HepG2 (cell line): ENCODE results near the gene PTCD1. TPM values are rescaled to one million over a fixed set of nuclear protein-coding genes. Genes with fewer than 3 reads are reported as not detected.

ENCODE experiments used
- ATAC-seq: fragments of 200-7000 bp; cut with Tn5 transposase; 3 replicates; pipeline ENCODE4 v1.9.1; 2020; ENCODE audit warnings: mild to moderate bottlenecking, moderate library complexity
- Bru-seq: library from RNA; stranded (reverse); fragments of 400-500 nt; gene quantifications from one replicate; lab custom pipeline; 2021; lab: Mats Ljungman, UMichigan
- BruChase-seq, 2 experiments: library from RNA; stranded (reverse); fragments of 400-500 nt; gene quantifications; one replicate each; lab custom pipeline; 2021; lab: Mats Ljungman, UMichigan
- BruUV-seq: library from RNA; stranded (reverse); fragments of 400-500 nt; replicated peaks from 2 replicates; lab custom pipeline; 2021; lab: Mats Ljungman, UMichigan
- CTCF ChIA-PET: fragments of 300-600 bp; formaldehyde crosslinking; extraction: SDS; loops from one replicate; lab custom pipeline; 2021; ENCODE audit warnings: low total read pairs, inconsistent platforms, low intra/inter-chr PET ratio; lab: Yijun Ruan, JAX
- POLR2A ChIA-PET: fragments of 350-600 bp; sonication (Branson Sonifier 250); formaldehyde crosslinking; loops from one replicate; lab custom pipeline; 2020; ENCODE audit warnings: antibody characterized with exemption, inconsistent platforms; lab: Yijun Ruan, JAX
- DNase-seq: peaks from one replicate; pipeline ENCODE4 v3.0.0-alpha.2; 2015; ENCODE audit warnings: low spot score
- FAIRE-seq: peaks from 3 replicates; lab custom pipeline; 2011; peaks lifted over from hg19 to GRCh38; lab: Jason Lieb, UNC
- H2AFZ ChIP-seq: one replicate; pipeline ENCODE4 v1.6.1; 2011; ENCODE audit warnings: low read length, inconsistent platforms
- H3K27ac ChIP-seq: fragments of 300-600 bp; 3 replicates; pipeline ENCODE4 v1.8.0; 2011; ENCODE audit warnings: mixed run types, mild to moderate bottlenecking, mixed read lengths, low read length, inconsistent platforms; ENCODE audit not compliant: insufficient read depth; ENCODE audit errors: extremely low read length
- H3K27me3 ChIP-seq, 2 experiments: fragments of 200-600 bp in 1 of 2; 2 replicates in 1 of 2; 3 replicates in 1 of 2; pipeline versions ENCODE4 v1.6.0 to v1.8.0; 2011; ENCODE audit warnings: low read length in 2 of 2, mild to moderate bottlenecking in 2 of 2, moderate library complexity in 2 of 2, inconsistent platforms in 1 of 2; ENCODE audit not compliant: insufficient read depth in 2 of 2, control insufficient read depth in 1 of 2
- H3K36me3 ChIP-seq, 2 experiments: fragments of 200-600 bp in 1 of 2; replicated peaks in 1 of 2; 2 replicates in 1 of 2; 3 replicates in 1 of 2; pipeline versions ENCODE4 v1.5.1 to v1.8.0; 2011; ENCODE audit warnings: low read length in 2 of 2, inconsistent platforms in 1 of 2; ENCODE audit not compliant: insufficient read depth in 2 of 2, control insufficient read depth in 1 of 2
- H3K4me1 ChIP-seq: 2 replicates; pipeline ENCODE4 v1.5.1; 2012; ENCODE audit warnings: low read length, inconsistent platforms; ENCODE audit not compliant: insufficient read depth
- H3K4me2 ChIP-seq: 2 replicates; pipeline ENCODE4 v1.6.0; 2011; ENCODE audit warnings: low read depth, low read length, inconsistent platforms
- H3K4me3 ChIP-seq, 3 experiments: fragments of 200-600 bp in 1 of 3; sonication (generic), shearing (Covaris generic) in 1 of 3; replicated peaks in 1 of 3; 2 replicates each; pipeline ENCODE4 v1.5.1; 2011 to 2016; ENCODE audit warnings: low read length in 3 of 3, inconsistent platforms in 2 of 3, low read depth in 2 of 3, mild to moderate bottlenecking in 2 of 3, control low read depth in 1 of 3, mixed read lengths in 1 of 3; ENCODE audit not compliant: insufficient read depth in 1 of 3
- H3K79me2 ChIP-seq: one replicate; pipeline ENCODE4 v1.6.1; 2011; ENCODE audit warnings: low read length, inconsistent platforms; ENCODE audit not compliant: insufficient read depth
- H3K9ac ChIP-seq: 2 replicates; pipeline ENCODE4 v1.6.0; 2011; ENCODE audit warnings: mild to moderate bottlenecking, low read depth, low read length, inconsistent platforms; ENCODE audit not compliant: insufficient read depth
- H3K9me3 ChIP-seq: 2 replicates; pipeline ENCODE4 v1.5.1; 2012; ENCODE audit warnings: mild to moderate bottlenecking, low read length
- H4K20me1 ChIP-seq: 2 replicates; pipeline ENCODE4 v1.6.0; 2011; ENCODE audit warnings: inconsistent platforms, mild to moderate bottlenecking, low read length, moderate library complexity; ENCODE audit not compliant: insufficient read depth
- EZH2 ChIP-seq: conservative IDR thresholded peaks from 2 replicates; pipeline ENCODE4 v1.6.1; 2012; ENCODE audit warnings: mild to moderate bottlenecking, low read depth, low read length, moderate library complexity
- RELA ChIP-seq: sonication (generic); formaldehyde crosslinking; IDR thresholded peaks from 2 replicates; pipeline ENCODE4 v1.4.0; 2020; ENCODE audit warnings: missing genetic modification reagents
- SKI ChIP-seq: fragments of 450-650 bp; IDR thresholded peaks from one replicate; pipeline ENCODE4 v1.6.1; 2018; ENCODE audit warnings: mild to moderate bottlenecking; ENCODE audit not compliant: partially characterized antibody
- ZNF570 ChIP-seq: sonication (generic); formaldehyde crosslinking; IDR thresholded peaks from 2 replicates; pipeline ENCODE4 v1.4.0; 2020; ENCODE audit warnings: mild to moderate bottlenecking, missing genetic modification reagents, borderline replicate concordance
- ZSCAN9 ChIP-seq: IDR thresholded peaks from 2 replicates; pipeline ENCODE4 v1.6.1; 2016; ENCODE audit warnings: borderline replicate concordance
- WGBS: methylation state at CpG from one replicate; pipeline ENCODE4 v1.1.6; 2017; ENCODE audit warnings: low lambda C conversion rate; 5-methylcytosine and 5-hydroxymethylcytosine counted together
- in situ Hi-C: cut with HindIII; loops from 2 replicates; pipeline ENCODE4 v1.10.0; 2017; ENCODE audit warnings: low pct_unique_long_range_greater_than_20kb; ENCODE audit not compliant: extremely low pct_ligation_motif_present
- intact Hi-C: fragments of 100-400 bp; cut with micrococcal nuclease; formaldehyde crosslinking; loops from one replicate; pipeline ENCODE4 v1.10.0; 2022; ENCODE audit not compliant: unreplicated experiment
- long read RNA-seq, 2 experiments: library from RNA in 1 of 2; library from polyadenylated mRNA in 1 of 2; stranded (forward) in 1 of 2; unstranded in 1 of 2; transcript quantifications; one replicate each; pipeline ENCODE4 v2.0.0, GENCODE V29; 2019 to 2022
- polyA minus RNA-seq, 3 experiments: library from RNA; depleted of rRNA, polyadenylated mRNA; stranded (reverse); fragments of >200 nt; gene quantifications; 2 replicates each; pipeline ENCODE4 v1.2.3, GENCODE V29; 2011; ENCODE audit warnings: low replicate concordance in 1 of 3
- polyA plus RNA-seq, 8 experiments: library from polyadenylated mRNA; depleted of rRNA in 3 of 8; stranded (reverse) in 7 of 8; unstranded in 1 of 8; fragments of >200 nt; fragmentation: Illumina TruSeq in 4 of 8; extraction: Trizol in 4 of 8; gene quantifications; 2 replicates each; pipeline versions ENCODE4 v1.2.1 to v1.2.3, GENCODE V29; 2011 to 2016; ENCODE audit warnings: low read depth in 4 of 8, missing spikeins in 1 of 8, mixed read lengths in 1 of 8; ENCODE audit not compliant: insufficient read depth in 1 of 8
- total RNA-seq, 5 experiments: library from RNA; depleted of rRNA; stranded (reverse); fragments of >200 nt; fragmentation: Illumina TruSeq; extraction: Trizol; gene quantifications; 2 replicates each; pipeline ENCODE4 v1.2.3, GENCODE V29; 2016; ENCODE audit warnings: low read depth in 1 of 5
- TF ChIP-seq, protein P1 (sequence below): sonication (generic); formaldehyde crosslinking; IDR thresholded peaks from 2 replicates; pipeline ENCODE4 v1.5.0; 2020; ENCODE audit warnings: missing genetic modification reagents
- TF ChIP-seq, protein P2 (sequence below): sonication (generic); formaldehyde crosslinking; IDR thresholded peaks from 2 replicates; pipeline ENCODE4 v1.5.0; 2020; ENCODE audit warnings: missing genetic modification reagents
- TF ChIP-seq, protein P3 (sequence below), 2 experiments: sonication (generic) in 1 of 2; formaldehyde crosslinking in 1 of 2; IDR thresholded peaks; 2 replicates each; pipeline versions ENCODE4 v1.5.1 to v1.6.1; 2011 to 2020; ENCODE audit warnings: borderline replicate concordance in 1 of 2, low read depth in 1 of 2, low read length in 1 of 2, mild to moderate bottlenecking in 1 of 2, missing genetic modification reagents in 1 of 2, moderate library complexity in 1 of 2

The PTCD1 gene, protein sequence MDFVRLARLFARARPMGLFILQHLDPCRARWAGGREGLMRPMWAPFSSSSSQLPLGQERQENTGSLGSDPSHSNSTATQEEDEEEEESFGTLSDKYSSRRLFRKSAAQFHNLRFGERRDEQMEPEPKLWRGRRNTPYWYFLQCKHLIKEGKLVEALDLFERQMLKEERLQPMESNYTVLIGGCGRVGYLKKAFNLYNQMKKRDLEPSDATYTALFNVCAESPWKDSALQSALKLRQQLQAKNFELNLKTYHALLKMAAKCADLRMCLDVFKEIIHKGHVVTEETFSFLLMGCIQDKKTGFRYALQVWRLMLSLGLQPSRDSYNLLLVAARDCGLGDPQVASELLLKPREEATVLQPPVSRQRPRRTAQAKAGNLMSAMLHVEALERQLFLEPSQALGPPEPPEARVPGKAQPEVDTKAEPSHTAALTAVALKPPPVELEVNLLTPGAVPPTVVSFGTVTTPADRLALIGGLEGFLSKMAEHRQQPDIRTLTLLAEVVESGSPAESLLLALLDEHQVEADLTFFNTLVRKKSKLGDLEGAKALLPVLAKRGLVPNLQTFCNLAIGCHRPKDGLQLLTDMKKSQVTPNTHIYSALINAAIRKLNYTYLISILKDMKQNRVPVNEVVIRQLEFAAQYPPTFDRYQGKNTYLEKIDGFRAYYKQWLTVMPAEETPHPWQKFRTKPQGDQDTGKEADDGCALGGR
- 4.7 and 8.4 TPM in 2 replicates for total RNA-seq (2016; rRNA removed; fragmentation: Illumina TruSeq; extraction: Trizol)
- total RNA-seq (2016; cell fraction: cytosol; rRNA removed; fragmentation: Illumina TruSeq; extraction: Trizol; ENCODE audit: low read depth) = 1.1 TPM in 2 replicates
- 6.6 and 6.9 TPM in 2 replicates for total RNA-seq (2016; cell fraction: insoluble cytoplasmic fraction; rRNA removed; fragmentation: Illumina TruSeq; extraction: Trizol)
- total RNA-seq (2016; cell fraction: membrane; rRNA removed; fragmentation: Illumina TruSeq; extraction: Trizol) = 2.7 and 3.1 TPM in 2 replicates
- total RNA-seq (2016; cell fraction: nucleus; rRNA removed; fragmentation: Illumina TruSeq; extraction: Trizol) = 5.3 and 7.0 TPM in 2 replicates
- 3.0 and 3.4 TPM in 2 replicates for polyA plus RNA-seq (2011; rRNA removed)
- polyA plus RNA-seq (2011; cell fraction: cytosol; rRNA removed) = 2.6 and 3.5 TPM in 2 replicates
- 8.7 and 9.3 TPM in 2 replicates for polyA plus RNA-seq (2011; cell fraction: nucleus; rRNA removed)
- 2.8 and 4.0 TPM in 2 replicates for polyA plus RNA-seq (2012)
- polyA plus RNA-seq (2016; cell fraction: cytosol; fragmentation: Illumina TruSeq; extraction: Trizol; ENCODE audit: low read depth) = 0.45 and 0.50 TPM in 2 replicates
- polyA plus RNA-seq (2016; cell fraction: insoluble cytoplasmic fraction; fragmentation: Illumina TruSeq; extraction: Trizol; ENCODE audit: low read depth) = 3.6 and 4.2 TPM in 2 replicates
- 1.1 TPM in 2 replicates for polyA plus RNA-seq (2016; cell fraction: membrane; fragmentation: Illumina TruSeq; extraction: Trizol; ENCODE audit: low read depth)
- polyA plus RNA-seq (2016; cell fraction: nucleus; fragmentation: Illumina TruSeq; extraction: Trizol; ENCODE audit: insufficient read depth, low read depth) = 7.2 and 7.4 TPM in 2 replicates
- 4.9 and 6.4 TPM in 2 replicates for polyA minus RNA-seq (2011; rRNA and poly(A)+ RNA removed; ENCODE audit: low replicate concordance)
- polyA minus RNA-seq (2011; cell fraction: cytosol; rRNA and poly(A)+ RNA removed) = 2.3 and 3.4 TPM in 2 replicates
- polyA minus RNA-seq (2011; cell fraction: nucleus; rRNA and poly(A)+ RNA removed) = 3.3 and 5.2 TPM in 2 replicates
- percentile 49 among the genes with signal in this experiment for Bru-seq, nascent RNA
- percentile 65 among the genes with signal in this experiment for BruChase-seq, experiment 1, labeled RNA remaining after a 6-hour chase
- BruChase-seq, experiment 2, labeled RNA remaining after a 2-hour chase = percentile 66 among the genes with signal in this experiment
- long read RNA-seq, experiment 1, full-length matches to known transcripts = 11 of 14 reads
- long read RNA-seq, experiment 1, partial matches to known transcripts = 0 of 14 reads
- long read RNA-seq, experiment 1, other reads (novel, unspliced or antisense) = 3 of 14 reads
- long read RNA-seq, experiment 2, full-length matches to known transcripts = 19 of 31 reads
- long read RNA-seq, experiment 2, partial matches to known transcripts = 4 of 31 reads
- long read RNA-seq, experiment 2, other reads (novel, unspliced or antisense) = 8 of 31 reads

DNA sequence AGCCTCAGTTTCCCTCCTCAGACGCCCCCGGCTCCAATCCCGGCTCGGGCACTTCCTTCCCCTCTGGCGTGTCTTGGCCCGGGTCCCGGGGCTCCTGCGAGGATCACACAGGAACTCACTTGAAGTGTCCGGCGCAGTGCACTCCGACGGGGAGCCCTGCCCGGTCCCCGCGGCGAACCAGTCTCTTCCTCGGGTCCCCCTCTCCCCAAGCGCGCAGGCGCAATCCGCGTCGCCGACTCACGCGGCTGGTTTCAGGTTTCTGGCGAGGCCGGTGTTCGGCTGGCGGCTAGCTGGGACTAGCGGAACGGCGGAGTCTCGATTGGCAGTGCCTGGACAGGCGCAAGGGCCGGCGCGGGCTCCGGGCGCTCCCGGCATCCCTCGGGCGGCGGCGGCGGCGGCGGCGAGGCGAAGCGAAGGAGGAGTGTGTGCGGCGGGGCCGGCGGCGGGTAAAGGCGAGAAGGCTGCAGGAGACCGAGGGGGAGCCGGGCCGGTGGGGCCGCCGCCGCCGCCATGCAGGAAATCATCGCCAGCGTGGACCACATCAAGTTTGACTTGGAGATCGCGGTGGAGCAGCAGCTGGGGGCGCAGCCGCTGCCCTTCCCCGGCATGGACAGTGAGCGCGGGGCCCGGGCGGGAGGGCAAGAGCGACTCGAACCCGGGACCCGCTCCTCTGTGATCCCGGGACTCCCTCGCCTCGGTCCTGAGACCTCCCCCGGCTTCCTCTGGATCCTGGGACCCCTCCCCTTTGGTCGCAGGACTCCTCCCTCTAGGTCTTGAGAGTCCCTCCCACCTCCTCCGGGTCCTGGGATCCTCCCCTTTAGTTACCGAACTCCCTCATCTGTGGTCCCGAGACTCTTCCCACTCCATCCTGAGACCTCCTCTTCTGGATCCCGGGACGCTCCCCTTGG lies at the start of gene PTCD1, which contains the start of gene CPSF4:
Gene PTCD1 (minus strand): TSS at position 226 of the 908 bp plus-strand sequence. CDS start 3,556 bp downstream, outside the sequence.
Gene CPSF4 (plus strand): TSS at position 371 of the 908 bp plus-strand sequence. CDS start 140 bp downstream, at position 511.
- BruUV-seq = TSS peak; percentile 65
- 3% methylated on average over 6 of the region's 89 CpGs for WGBS
- TF ChIP-seq SKI = peak; percentile 52
- peak; percentile 81; the same call in 1 of the 2 replicates for TF ChIP-seq ZSCAN9
- TF ChIP-seq, protein P1, sequence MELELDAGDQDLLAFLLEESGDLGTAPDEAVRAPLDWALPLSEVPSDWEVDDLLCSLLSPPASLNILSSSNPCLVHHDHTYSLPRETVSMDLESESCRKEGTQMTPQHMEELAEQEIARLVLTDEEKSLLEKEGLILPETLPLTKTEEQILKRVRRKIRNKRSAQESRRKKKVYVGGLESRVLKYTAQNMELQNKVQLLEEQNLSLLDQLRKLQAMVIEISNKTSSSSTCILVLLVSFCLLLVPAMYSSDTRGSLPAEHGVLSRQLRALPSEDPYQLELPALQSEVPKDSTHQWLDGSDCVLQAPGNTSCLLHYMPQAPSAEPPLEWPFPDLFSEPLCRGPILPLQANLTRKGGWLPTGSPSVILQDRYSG (CRISPR knock-in tag) = no peak
- TF ChIP-seq, protein P2, sequence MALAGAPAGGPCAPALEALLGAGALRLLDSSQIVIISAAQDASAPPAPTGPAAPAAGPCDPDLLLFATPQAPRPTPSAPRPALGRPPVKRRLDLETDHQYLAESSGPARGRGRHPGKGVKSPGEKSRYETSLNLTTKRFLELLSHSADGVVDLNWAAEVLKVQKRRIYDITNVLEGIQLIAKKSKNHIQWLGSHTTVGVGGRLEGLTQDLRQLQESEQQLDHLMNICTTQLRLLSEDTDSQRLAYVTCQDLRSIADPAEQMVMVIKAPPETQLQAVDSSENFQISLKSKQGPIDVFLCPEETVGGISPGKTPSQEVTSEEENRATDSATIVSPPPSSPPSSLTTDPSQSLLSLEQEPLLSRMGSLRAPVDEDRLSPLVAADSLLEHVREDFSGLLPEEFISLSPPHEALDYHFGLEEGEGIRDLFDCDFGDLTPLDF (CRISPR knock-in tag) = peak; percentile 76
- TF ChIP-seq, protein P3, sequence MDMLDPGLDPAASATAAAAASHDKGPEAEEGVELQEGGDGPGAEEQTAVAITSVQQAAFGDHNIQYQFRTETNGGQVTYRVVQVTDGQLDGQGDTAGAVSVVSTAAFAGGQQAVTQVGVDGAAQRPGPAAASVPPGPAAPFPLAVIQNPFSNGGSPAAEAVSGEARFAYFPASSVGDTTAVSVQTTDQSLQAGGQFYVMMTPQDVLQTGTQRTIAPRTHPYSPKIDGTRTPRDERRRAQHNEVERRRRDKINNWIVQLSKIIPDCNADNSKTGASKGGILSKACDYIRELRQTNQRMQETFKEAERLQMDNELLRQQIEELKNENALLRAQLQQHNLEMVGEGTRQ (IDR thresholded peaks at IDR 0.05; ENCODE audit: low read depth, low read length) = no peak
- TF ChIP-seq, protein P3 (CRISPR knock-in tag; IDR thresholded peaks at IDR 0.05; ENCODE audit: borderline replicate concordance) = no peak
- TF ChIP-seq EZH2 = no peak
- TF ChIP-seq RELA (CRISPR knock-in tag) = peak; percentile 78; the same call in 1 of the 2 replicates
- no peak for TF ChIP-seq ZNF570

More for the DNA sequence above, at the start of gene PTCD1, which contains the start of gene CPSF4:
- Histone ChIP-seq H3K4me2 (peak within 1 kb of the TSS; percentile 94), H3K27ac (peak within 1 kb of the TSS; percentile 79), H3K9ac (peak within 1 kb of the TSS; percentile 93), H3K9me3 (no peaks in the 10 kb centered on the region), H3K79me2 (peaks cover 33% of the 10 kb centered on the region), H3K4me3 (peak within 1 kb of the TSS; percentile 79 to 100 (median 100)), H3K36me3 (peaks cover 2 to 21% of the 10 kb centered on the region in 2 experiments; a peak in 3 of 5 replicates), H3K27me3 (peaks cover 0 to 3% of the 10 kb centered on the region in 2 experiments; a peak in 1 of 5 replicates), H4K20me1 (0 out of 2 replicates have a peak, but pooled peaks cover 6% of the 10 kb centered on the region), H3K4me1 (peaks cover 28% of the 10 kb centered on the region), H2AFZ (no peak within 1 kb of the TSS)
- FAIRE-seq (peak; percentile 80), ATAC-seq (peak; percentile 96), DNase-seq (peak; percentile 90)
- ChIA-PET POLR2A (interaction anchor here (1.0 to 2.3 kb wide), 10 partner anchors 9 to 255 kb away, joined by 3 to 16 read pairs (median 4); partner anchors contain the start of genes ATP5MF, BUD31, PDAP1 and ZNF394), CTCF (no interaction called here)
- in situ Hi-C loops (no loop called here), intact Hi-C loops (no loop called here)
